Measurements from ENCODE around the gene ASB3.

- no peak for TF ChIP-seq GATA3 (IDR thresholded peaks at IDR 0.05; ENCODE audit: low read depth, low read length)
- TF ChIP-seq GATA2 (IDR thresholded peaks at IDR 0.05; ENCODE audit: low read depth, low read length) = no peak
Measured at GRCh38 chr2:53690876-53691275, 95.9 kb downstream of the ASB3 start.
